Measurements from ENCODE around the gene LEKR1. TPM values are rescaled to one million over a fixed set of nuclear protein-coding genes. Genes with fewer than 3 reads are reported as not detected.

The LEKR1 gene
- total RNA-seq, 2 donors from 2014 or later, result 0.99 to 1.3 TPM

GRCh38 chr3:157059181-157059580 lies 233.0 kb downstream of the LEKR1 start:
- TF ChIP-seq POLR2A (IDR thresholded peaks at IDR 0.05), result no peak
- TF ChIP-seq, protein P1, sequence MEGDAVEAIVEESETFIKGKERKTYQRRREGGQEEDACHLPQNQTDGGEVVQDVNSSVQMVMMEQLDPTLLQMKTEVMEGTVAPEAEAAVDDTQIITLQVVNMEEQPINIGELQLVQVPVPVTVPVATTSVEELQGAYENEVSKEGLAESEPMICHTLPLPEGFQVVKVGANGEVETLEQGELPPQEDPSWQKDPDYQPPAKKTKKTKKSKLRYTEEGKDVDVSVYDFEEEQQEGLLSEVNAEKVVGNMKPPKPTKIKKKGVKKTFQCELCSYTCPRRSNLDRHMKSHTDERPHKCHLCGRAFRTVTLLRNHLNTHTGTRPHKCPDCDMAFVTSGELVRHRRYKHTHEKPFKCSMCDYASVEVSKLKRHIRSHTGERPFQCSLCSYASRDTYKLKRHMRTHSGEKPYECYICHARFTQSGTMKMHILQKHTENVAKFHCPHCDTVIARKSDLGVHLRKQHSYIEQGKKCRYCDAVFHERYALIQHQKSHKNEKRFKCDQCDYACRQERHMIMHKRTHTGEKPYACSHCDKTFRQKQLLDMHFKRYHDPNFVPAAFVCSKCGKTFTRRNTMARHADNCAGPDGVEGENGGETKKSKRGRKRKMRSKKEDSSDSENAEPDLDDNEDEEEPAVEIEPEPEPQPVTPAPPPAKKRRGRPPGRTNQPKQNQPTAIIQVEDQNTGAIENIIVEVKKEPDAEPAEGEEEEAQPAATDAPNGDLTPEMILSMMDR (IDR thresholded peaks at IDR 0.05), result no peak
- no peaks in the 10 kb centered on the region for H3K36me3 ChIP-seq (replicated peaks in 1 of 2; ENCODE audit: insufficient read depth in 1 of 2, low read depth in 2 of 2)
- no peak overlapping the region for H3K27ac ChIP-seq
- intact Hi-C loops (cut with DNase I), result no loop called here
- 90 to 93% methylated on average over 1 of the region's 1 CpG for WGBS, 2 donors
- H3K4me1 ChIP-seq, result no peaks in the 10 kb centered on the region
- no peaks in the 10 kb centered on the region for H3K9me3 ChIP-seq
- no peak for DNase-seq
- no peaks in the 10 kb centered on the region for H3K27me3 ChIP-seq
- no peak overlapping the region for H3K4me3 ChIP-seq
- ATAC-seq, result no peak

GRCh38 chr3:157059661-157060060 lies 233.5 kb downstream of the LEKR1 start:
- H3K4me1 ChIP-seq, result no peaks in the 10 kb centered on the region
- H3K9me3 ChIP-seq, result no peaks in the 10 kb centered on the region
- intact Hi-C loops (cut with DNase I), result no loop called here
- TF ChIP-seq, protein P1 (IDR thresholded peaks at IDR 0.05), result no peak
- TF ChIP-seq POLR2A (IDR thresholded peaks at IDR 0.05), result no peak
- no peak overlapping the region for H3K4me3 ChIP-seq
- ATAC-seq, result no peak
- DNase-seq, result no peak
- no peaks in the 10 kb centered on the region for H3K36me3 ChIP-seq (replicated peaks in 1 of 2; ENCODE audit: insufficient read depth in 1 of 2, low read depth in 2 of 2)
- H3K27ac ChIP-seq, result no peak overlapping the region
- no peaks in the 10 kb centered on the region for H3K27me3 ChIP-seq

GRCh38 chr3:157061265-157061664 lies 235.1 kb downstream of the LEKR1 start:
- 94 to 95% methylated on average over 1 of the region's 1 CpG for WGBS, 2 donors

DNA sequence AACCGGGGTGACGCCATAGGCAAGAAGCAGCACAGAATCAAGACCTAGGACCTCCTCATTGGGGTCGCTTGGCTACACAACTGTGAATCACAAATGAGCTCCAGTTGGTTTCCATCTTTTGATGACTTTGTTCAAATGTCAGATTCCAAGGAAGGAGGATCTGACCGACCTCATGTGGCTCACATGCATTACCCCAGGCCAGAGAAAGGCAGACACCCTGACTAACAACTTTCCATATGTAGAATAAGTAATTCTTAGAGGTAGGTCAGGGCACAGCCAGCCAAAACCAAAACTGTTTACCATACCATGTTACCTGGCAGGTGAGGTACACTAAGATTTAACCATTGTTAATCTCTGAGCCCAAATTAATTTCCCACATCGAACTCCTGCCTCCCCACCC lies 237.3 kb downstream of the LEKR1 start:
- H3K4me3 ChIP-seq, result no peak overlapping the region
- TF ChIP-seq, protein P1 (IDR thresholded peaks at IDR 0.05), result no peak
- TF ChIP-seq POLR2A (IDR thresholded peaks at IDR 0.05), result no peak
- no peak overlapping the region for H3K27ac ChIP-seq
- H3K4me1 ChIP-seq, result no peaks in the 10 kb centered on the region
- no peak for ATAC-seq
- no peaks in the 10 kb centered on the region for H3K27me3 ChIP-seq
- intact Hi-C loops (cut with DNase I), result no loop called here
- WGBS, 2 donors, result 73 to 77% methylated on average over 5 of the region's 5 CpGs
- no peaks in the 10 kb centered on the region for H3K9me3 ChIP-seq
- no peaks in the 10 kb centered on the region for H3K36me3 ChIP-seq (replicated peaks in 1 of 2; ENCODE audit: insufficient read depth in 1 of 2, low read depth in 2 of 2)
- DNase-seq, result no peak

More at GRCh38 chr3:157061265-157061664, 235.1 kb downstream of the LEKR1 start:
- no peaks in the 10 kb centered on the region for H3K27me3 ChIP-seq
- DNase-seq (no peak), ATAC-seq (no peak)
- H3K4me3 ChIP-seq, result no peak overlapping the region
- intact Hi-C loops (cut with DNase I), result no loop called here
- H3K36me3 ChIP-seq (replicated peaks in 1 of 2; ENCODE audit: insufficient read depth in 1 of 2, low read depth in 2 of 2), result no peaks in the 10 kb centered on the region
- no peaks in the 10 kb centered on the region for H3K4me1 ChIP-seq
- no peak overlapping the region for H3K27ac ChIP-seq
- TF ChIP-seq, protein P1 (IDR thresholded peaks at IDR 0.05), result no peak
- no peak for TF ChIP-seq POLR2A (IDR thresholded peaks at IDR 0.05)
- H3K9me3 ChIP-seq, result no peaks in the 10 kb centered on the region

DNA sequence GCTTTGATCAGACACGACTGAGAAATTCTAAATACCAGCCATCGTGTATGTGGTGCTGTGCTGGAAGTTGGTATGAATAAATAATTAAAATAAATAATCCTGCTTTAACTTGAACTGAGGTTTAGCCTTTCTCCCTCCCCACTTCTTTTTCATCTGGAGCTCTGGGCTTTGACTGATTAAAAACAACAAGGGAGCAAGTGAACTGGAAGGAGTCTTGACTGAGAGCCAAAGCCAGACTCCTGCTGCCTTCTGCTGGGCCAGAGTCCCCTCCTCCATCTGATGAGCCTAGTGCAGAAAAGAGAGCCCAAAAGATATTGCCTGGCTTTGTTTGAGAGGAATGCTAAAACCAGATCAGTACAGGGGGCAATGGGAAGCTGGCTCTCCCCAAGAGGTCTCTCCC lies 237.8 kb downstream of the LEKR1 start:
- H3K27me3 ChIP-seq, result no peaks in the 10 kb centered on the region
- H3K9me3 ChIP-seq, result no peaks in the 10 kb centered on the region
- H3K36me3 ChIP-seq (replicated peaks in 1 of 2; ENCODE audit: insufficient read depth in 1 of 2, low read depth in 2 of 2), result no peaks in the 10 kb centered on the region
- 62 to 66% methylated on average over 2 of the region's 2 CpGs for whole genome bisulfite sequencing, 2 donors
- intact Hi-C loops (cut with DNase I), result no loop called here
- no peak overlapping the region for H3K4me3 ChIP-seq
- no peak overlapping the region for H3K27ac ChIP-seq
- DNase-seq (no peak), ATAC-seq (no peak)
- H3K4me1 ChIP-seq, result no peaks in the 10 kb centered on the region
- TF ChIP-seq POLR2A (IDR thresholded peaks at IDR 0.05), result no peak
- TF ChIP-seq, protein P1 (IDR thresholded peaks at IDR 0.05), result no peak
